ENCODE data around the gene DNAH6.

GRCh38 chr2:84481702-84482101 is 34.6 kb upstream of the DNAH6 start:
- no peak for TF ChIP-seq GATA3 (IDR thresholded peaks at IDR 0.05; ENCODE audit: low read depth, low read length)
- TF ChIP-seq GATA2 (IDR thresholded peaks at IDR 0.05; ENCODE audit: low read depth, low read length) = no peak

Data from SH-SY5Y (cell line).